H1 (cell line): ENCODE measurements around the gene AGPAT4. TPM values are rescaled to one million over a fixed set of nuclear protein-coding genes. Genes with fewer than 3 reads are reported as not detected.

Experiments used
- CREB1 ChIP-seq: IDR thresholded peaks from 2 replicates; pipeline ENCODE4 v1.6.1; 2012; ENCODE audit warnings: inconsistent platforms
- CTBP2 ChIP-seq: IDR thresholded peaks from 2 replicates; pipeline ENCODE4 v1.7.0; 2011; ENCODE audit warnings: borderline replicate concordance, mild to moderate bottlenecking, moderate library complexity, mixed read lengths, low read length; ENCODE audit not compliant: insufficient read depth, insufficient read length
- FOSL1 ChIP-seq: IDR thresholded peaks from 2 replicates; pipeline ENCODE4 v1.6.1; 2011; ENCODE audit warnings: mild to moderate bottlenecking, low read depth, low read length, moderate library complexity; ENCODE audit not compliant: insufficient read depth
- JUN ChIP-seq: IDR thresholded peaks from 2 replicates; pipeline ENCODE4 v1.6.1; 2011; ENCODE audit warnings: low read depth, mild to moderate bottlenecking, improper control_type of control experiment, low read length
- KDM1A ChIP-seq: fragments of 200-600, 300-600 bp; sonication (generic); IDR thresholded peaks from 2 replicates; pipeline ENCODE4 v1.7.1; 2016; ENCODE audit warnings: mild to moderate bottlenecking, low read length, borderline replicate concordance
- MAFK ChIP-seq: IDR thresholded peaks from 2 replicates; pipeline ENCODE4 v1.6.1; 2012; ENCODE audit warnings: low read depth, mild to moderate bottlenecking, improper control_type of control experiment, low read length
- SRF ChIP-seq: IDR thresholded peaks from 2 replicates; pipeline ENCODE4 v1.6.1; 2011; ENCODE audit warnings: mild to moderate bottlenecking, low read depth, low read length, moderate library complexity
- polyA plus RNA-seq, 7 experiments: library from polyadenylated mRNA; depleted of rRNA in 3 of 7; stranded (reverse) in 5 of 7; unstranded in 2 of 7; fragments of >200 nt in 5 of 7; fragments of 200-250 nt in 2 of 7; gene quantifications; 1 replicate in 5 of 7; 2 replicates in 1 of 7; 4 replicates in 1 of 7; pipeline versions ENCODE4 v1.2.1 to v1.2.3, GENCODE V29; 2011 to 2013; ENCODE audit warnings: missing spikeins in 2 of 7, mixed read lengths in 2 of 7
- total RNA-seq: library from RNA; stranded (reverse); fragmentation: NEBNext Ultra II Directional; extraction: Animal tissue kit (Norgen Biotek cat#: 25700); gene quantifications from 2 replicates; pipeline ENCODE4 v1.2.1, GENCODE V29; 2021
- TF ChIP-seq, protein P1 (sequence below): fragments of 300-600 bp; sonication (generic); IDR thresholded peaks from 2 replicates; pipeline ENCODE4 v1.7.1; 2012; ENCODE audit warnings: low read length, moderate library complexity, mild to moderate bottlenecking, inconsistent platforms; ENCODE audit not compliant: insufficient replicate concordance

Gene AGPAT4
- total and polyA plus RNA-seq, 2 of the 8 experiments (the other 6 are each of a cell fraction or from before 2014, with no cell fraction given): 13.5 to 23.8 TPM

DNA sequence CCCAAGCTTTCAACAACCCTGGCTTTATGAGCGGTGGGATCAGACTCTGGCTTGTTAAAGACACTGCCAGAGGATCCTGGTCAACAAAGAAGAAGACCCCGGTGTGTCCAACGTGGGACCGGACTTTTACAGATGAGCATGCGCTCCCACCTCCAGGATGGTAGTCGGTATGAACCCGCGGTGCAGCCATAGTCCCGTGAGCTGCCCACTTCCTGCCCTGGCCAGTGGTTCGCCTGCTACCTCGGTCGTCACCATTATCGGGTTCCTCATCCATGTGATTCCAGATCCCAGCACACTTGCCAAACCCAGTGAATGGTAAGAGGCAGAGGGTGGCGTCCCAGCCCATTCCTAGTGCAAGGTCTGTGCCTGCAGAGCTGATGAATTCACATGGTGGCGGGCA, 112.7 kb downstream of the AGPAT4 start (continued):
- TF ChIP-seq CTBP2 (no peak), JUN (no peak), KDM1A (no peak), CREB1 (no peak), FOSL1 (no peak), SRF (no peak), MAFK (no peak)
- TF ChIP-seq, protein P1, sequence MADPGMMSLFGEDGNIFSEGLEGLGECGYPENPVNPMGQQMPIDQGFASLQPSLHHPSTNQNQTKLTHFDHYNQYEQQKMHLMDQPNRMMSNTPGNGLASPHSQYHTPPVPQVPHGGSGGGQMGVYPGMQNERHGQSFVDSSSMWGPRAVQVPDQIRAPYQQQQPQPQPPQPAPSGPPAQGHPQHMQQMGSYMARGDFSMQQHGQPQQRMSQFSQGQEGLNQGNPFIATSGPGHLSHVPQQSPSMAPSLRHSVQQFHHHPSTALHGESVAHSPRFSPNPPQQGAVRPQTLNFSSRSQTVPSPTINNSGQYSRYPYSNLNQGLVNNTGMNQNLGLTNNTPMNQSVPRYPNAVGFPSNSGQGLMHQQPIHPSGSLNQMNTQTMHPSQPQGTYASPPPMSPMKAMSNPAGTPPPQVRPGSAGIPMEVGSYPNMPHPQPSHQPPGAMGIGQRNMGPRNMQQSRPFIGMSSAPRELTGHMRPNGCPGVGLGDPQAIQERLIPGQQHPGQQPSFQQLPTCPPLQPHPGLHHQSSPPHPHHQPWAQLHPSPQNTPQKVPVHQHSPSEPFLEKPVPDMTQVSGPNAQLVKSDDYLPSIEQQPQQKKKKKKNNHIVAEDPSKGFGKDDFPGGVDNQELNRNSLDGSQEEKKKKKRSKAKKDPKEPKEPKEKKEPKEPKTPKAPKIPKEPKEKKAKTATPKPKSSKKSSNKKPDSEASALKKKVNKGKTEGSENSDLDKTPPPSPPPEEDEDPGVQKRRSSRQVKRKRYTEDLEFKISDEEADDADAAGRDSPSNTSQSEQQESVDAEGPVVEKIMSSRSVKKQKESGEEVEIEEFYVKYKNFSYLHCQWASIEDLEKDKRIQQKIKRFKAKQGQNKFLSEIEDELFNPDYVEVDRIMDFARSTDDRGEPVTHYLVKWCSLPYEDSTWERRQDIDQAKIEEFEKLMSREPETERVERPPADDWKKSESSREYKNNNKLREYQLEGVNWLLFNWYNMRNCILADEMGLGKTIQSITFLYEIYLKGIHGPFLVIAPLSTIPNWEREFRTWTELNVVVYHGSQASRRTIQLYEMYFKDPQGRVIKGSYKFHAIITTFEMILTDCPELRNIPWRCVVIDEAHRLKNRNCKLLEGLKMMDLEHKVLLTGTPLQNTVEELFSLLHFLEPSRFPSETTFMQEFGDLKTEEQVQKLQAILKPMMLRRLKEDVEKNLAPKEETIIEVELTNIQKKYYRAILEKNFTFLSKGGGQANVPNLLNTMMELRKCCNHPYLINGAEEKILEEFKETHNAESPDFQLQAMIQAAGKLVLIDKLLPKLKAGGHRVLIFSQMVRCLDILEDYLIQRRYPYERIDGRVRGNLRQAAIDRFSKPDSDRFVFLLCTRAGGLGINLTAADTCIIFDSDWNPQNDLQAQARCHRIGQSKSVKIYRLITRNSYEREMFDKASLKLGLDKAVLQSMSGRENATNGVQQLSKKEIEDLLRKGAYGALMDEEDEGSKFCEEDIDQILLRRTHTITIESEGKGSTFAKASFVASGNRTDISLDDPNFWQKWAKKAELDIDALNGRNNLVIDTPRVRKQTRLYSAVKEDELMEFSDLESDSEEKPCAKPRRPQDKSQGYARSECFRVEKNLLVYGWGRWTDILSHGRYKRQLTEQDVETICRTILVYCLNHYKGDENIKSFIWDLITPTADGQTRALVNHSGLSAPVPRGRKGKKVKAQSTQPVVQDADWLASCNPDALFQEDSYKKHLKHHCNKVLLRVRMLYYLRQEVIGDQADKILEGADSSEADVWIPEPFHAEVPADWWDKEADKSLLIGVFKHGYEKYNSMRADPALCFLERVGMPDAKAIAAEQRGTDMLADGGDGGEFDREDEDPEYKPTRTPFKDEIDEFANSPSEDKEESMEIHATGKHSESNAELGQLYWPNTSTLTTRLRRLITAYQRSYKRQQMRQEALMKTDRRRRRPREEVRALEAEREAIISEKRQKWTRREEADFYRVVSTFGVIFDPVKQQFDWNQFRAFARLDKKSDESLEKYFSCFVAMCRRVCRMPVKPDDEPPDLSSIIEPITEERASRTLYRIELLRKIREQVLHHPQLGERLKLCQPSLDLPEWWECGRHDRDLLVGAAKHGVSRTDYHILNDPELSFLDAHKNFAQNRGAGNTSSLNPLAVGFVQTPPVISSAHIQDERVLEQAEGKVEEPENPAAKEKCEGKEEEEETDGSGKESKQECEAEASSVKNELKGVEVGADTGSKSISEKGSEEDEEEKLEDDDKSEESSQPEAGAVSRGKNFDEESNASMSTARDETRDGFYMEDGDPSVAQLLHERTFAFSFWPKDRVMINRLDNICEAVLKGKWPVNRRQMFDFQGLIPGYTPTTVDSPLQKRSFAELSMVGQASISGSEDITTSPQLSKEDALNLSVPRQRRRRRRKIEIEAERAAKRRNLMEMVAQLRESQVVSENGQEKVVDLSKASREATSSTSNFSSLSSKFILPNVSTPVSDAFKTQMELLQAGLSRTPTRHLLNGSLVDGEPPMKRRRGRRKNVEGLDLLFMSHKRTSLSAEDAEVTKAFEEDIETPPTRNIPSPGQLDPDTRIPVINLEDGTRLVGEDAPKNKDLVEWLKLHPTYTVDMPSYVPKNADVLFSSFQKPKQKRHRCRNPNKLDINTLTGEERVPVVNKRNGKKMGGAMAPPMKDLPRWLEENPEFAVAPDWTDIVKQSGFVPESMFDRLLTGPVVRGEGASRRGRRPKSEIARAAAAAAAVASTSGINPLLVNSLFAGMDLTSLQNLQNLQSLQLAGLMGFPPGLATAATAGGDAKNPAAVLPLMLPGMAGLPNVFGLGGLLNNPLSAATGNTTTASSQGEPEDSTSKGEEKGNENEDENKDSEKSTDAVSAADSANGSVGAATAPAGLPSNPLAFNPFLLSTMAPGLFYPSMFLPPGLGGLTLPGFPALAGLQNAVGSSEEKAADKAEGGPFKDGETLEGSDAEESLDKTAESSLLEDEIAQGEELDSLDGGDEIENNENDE: no peak
